Measurements from ENCODE around the gene BIN1.

BIN1 gene

GRCh38 chr2:127090281-127091120 lies 16.5 kb downstream of the BIN1 start:
- no peak for DNase-seq

DNA sequence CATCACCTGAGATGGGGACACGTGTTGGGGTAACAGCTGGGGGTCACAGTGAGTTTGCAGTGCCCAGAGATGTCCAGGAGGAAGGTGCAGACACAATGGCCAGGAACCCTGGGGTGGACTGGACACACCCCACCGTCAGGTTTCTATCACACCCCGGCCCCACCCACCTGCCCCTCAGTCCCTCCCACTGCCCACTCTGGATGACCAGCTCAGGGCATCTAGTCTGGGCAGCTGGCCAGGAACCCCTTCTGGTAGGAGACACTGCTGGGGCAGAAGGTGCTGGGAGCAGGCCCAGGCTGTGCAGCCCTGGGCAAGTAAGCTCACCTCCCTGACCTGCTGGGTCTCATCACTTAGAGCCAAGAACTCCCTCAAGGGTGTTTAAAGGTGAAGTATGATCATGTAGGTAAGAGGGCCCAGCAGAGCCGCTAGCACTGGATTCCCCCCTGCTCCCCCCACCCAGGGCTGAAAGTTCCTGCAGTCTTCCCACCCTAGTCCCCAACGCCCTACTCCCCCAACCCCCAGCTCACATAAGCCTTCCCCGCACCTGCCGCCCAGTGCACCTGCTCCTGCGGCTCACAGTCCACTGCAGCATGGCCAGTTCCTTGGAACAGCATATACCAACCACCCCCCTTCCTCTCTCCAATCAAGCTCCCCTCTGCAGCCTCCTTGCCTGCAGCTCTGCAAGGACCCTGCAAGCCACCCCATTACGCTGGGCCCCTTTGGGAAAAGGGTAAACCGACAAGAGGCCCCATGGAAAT lies 17.3 kb downstream of the BIN1 start:
- no peak for DNase-seq

GRCh38 chr2:127088706-127089105 lies 18.2 kb downstream of the BIN1 start:
- no peak for DNase-seq

- no peak for DNase-seq
Measured at GRCh38 chr2:127087791-127088495, 19.0 kb downstream of the BIN1 start.

DNA sequence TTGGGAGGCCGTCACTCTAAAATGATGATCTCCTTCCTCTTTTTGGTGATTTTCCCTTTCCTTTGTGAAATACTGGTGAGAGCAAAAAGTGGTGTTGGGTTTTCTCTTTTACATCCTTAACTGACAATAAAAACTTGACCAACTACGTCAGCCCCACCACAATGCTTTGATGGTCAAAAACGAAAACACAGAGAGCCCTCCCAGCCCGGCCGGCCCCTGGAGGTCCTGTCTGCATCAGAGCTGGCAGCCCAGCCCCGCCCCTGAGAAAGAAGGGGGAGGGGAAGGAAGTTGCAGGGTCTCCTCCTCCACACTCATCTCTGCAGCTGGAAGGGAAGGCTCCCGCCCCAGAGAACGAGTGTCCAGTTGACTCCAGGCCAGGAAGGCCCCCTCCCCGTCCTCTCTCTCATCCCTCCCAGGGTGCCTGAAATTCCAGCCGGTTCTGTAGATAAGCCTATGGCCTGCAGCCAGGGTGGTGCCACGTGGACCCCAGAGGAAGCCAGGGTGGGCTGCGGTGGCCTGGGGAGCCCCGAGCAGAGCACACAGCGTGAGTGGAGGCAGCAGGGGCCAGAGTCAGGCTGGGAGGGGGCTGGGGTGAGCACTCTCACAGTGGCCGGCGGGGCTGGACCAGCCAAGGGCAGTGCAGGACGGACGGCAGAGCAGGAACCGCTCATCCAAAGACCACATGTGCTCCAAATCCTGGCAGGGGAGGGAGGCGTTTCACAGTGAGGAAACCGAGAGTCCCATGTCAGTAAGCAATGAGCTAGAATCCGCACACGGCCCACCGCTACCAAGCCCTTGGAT lies 19.8 kb downstream of the BIN1 start:
- DNase-seq = peak; percentile 92

DNA sequence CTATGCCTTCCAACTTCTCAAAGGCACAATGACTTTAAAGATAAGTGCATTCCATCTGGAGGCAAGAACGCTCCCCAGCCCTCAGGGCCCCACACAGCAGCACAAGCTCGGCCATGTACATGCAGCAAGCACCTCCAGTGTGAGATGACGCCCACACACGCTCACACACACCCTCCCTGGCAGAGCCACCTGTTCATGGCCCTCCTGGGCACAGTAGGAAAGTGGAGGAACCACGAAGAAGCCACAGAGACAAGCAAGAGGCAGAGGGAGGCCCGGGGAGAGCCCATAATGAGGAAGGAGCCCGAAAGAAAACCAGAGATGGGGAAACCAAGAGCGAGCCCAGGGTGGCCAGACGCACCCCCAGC lies 21.7 kb downstream of the BIN1 start:
- no peak for DNase-seq

DNA sequence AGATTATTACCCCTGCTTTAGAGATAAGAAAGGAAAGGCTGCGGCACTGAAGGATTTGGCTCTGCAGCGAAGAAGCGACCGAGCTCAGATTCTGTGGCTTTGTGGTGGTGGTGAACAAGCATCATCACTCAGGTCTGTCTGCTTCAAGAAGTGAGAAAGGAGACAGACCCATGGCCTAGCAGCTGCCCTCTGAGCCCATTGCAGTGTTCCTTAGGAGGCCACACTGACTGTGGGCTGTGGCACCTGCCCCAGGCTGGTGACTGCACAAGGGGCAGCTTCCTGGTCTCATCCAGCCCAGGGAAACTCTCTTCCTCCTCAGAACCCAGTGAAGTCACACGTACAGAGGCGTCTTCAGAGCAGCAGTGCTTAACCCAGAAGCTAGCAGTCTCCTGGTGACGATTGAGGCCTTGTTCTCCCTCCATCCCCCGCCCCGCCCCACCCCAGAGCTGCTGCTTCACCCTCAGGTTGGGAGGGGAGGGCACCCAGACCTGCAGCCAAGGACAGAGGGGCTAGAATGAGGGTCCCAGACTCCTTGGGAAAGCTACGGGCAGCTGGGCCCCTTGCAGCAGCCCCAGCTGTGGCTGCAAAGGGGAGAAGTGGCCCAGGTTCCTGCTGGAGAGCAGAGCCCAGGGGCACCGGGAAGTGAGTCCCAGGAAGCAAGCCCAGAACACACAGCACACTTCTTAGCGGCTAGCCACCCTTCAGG lies 22.2 kb downstream of the BIN1 start:
- DNase-seq = peak; percentile 42

DNA sequence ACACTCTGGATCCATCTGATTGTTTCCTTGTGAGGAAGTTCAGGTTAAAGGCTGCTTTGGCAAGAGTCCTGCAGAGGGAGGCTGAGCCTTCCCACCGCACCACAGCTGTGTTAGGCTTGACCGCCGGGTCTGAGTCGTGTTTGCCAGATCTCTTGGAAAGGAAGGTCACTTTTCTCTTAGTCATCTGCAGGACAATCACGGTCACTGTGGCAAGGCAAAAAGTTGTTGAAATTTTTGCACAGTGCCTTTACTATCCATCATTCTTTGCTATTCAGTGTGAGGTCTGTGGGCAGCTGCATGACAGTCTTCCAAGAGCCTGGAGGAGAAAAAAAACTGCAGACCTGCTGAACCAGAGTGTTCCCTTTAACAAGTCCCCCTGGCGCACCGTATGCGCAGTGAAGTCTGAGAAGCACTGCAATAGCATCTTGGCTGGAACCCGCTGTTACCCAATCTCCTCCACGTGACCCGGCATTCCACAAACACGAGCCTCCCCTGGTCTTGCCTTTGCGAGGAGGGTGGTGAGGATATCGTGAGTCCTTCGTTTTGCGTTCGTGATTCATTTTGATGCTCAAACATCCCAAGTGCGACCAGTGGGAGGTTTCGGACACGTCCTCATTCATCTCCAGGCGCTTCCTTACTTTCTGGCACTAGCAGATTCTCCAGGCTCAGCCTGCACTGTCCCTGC lies 23.0 kb downstream of the BIN1 start:
- peak; percentile 96 for DNase-seq

GRCh38 chr2:127082974-127083373 lies 24.0 kb downstream of the BIN1 start:
- DNase-seq = no peak

- DNase-seq = no peak
Measured at GRCh38 chr2:127081826-127082633, 24.9 kb downstream of the BIN1 start.

- DNase-seq = no peak
Measured at GRCh38 chr2:127080938-127081755, 25.8 kb downstream of the BIN1 start.

- no peak for DNase-seq
Measured at GRCh38 chr2:127080226-127080937, 26.6 kb downstream of the BIN1 start.

- DNase-seq = no peak
Measured at GRCh38 chr2:127079358-127079920, 27.5 kb downstream of the BIN1 start.

- no peak for DNase-seq
Measured at GRCh38 chr2:127078666-127079270, 28.2 kb downstream of the BIN1 start.

DNA sequence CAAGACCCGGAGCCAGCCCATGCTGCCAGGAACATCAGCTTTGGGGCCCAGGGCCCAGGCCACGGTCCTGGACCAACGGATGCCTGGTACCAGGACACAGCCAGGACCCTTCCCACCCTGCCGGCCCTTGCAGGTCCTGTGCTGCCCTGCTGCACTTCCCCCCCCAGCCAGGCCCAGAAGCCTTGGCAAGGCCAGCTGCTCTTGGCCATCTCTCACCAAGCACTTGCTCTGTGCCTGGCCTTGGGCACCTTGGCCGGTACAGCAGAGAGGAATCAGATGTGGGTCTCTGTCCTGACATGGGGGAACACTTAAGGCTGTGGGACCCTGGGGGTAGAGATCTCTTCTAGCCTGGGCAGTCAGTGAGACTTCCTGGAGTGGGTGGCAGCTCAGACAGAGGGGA lies 28.9 kb downstream of the BIN1 start:
- no peak for DNase-seq

GRCh38 chr2:127076924-127077323 lies 30.0 kb downstream of the BIN1 start:
- no peak for DNase-seq

GRCh38 chr2:127076290-127076689 lies 30.7 kb downstream of the BIN1 start:
- no peak for DNase-seq

DNA sequence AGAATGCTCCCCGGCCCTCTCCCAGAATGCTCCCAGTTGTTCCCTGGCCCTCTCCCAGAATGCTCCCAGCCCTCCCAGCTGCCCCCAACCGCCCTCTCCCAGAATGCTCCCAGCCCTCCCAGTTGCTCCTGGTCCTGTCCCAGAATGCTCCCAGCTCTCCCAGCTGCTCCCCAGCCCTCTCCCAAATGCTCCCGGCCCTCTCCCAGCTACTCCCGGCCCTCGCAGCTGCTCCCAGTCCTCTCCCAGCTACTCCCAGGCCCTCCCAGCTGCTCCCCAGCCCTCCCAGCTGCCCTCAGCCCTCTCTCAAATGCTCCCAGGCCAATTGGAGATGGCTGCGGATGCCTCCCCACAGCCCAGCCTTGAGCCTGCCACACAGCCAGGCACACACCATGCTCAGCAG lies 31.1 kb downstream of the BIN1 start:
- no peak for DNase-seq
